ENCODE data around the gene SERF2. TPM values are rescaled to one million over a fixed set of nuclear protein-coding genes. Genes with fewer than 3 reads are reported as not detected.
A peak's percentile ranks its signal among the peaks of the same experiment; 100 is the strongest.

Gene SERF2
- total and polyA plus RNA-seq, 10 of the 15 experiments (the other 5 are each of a cell fraction or from before 2014, with no cell fraction given) = 464 to 4,159 (median 1,014) TPM

DNA sequence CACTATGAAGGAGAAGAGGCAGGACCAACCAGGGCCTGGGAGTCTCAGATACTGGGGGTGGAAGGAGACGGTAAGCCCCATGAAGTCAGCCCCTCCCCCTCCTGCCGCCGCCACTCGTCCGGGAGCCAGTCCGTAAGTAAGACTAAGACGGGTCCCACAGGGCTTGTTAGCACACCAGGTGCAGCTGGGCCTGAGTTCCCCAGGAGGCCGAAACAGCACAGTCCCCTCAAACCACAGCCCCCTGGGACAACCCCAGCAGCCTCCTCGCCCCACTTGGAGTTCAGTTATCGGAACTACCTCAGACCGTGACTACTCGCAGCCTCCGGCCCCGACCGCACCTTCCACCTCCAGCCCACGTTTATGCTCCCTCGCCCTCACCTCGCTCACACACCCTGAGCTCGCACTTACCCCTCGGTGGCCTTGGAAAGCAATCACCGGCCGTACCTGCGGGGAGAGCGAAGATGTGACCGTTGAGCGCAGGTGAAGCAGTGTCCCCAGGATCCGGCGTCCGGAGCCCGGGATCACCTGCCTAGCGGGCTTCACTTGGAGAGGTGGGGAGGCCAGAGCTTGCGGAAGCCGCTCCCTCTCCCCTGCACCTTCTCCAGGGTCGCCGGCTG is 15.9 kb upstream of the SERF2 start (continued):
- TF ChIP-seq NR2C2 (IDR thresholded peaks at IDR 0.05; ENCODE audit: borderline replicate concordance, control insufficient read depth, insufficient read length, low read depth) (no peak), CBFB (IDR thresholded peaks at IDR 0.05; ENCODE audit: low read depth) (peak; percentile 92), TBL1XR1 (IDR thresholded peaks at IDR 0.05; ENCODE audit: low read depth, low read length) (peak; percentile 79), HCFC1 (IDR thresholded peaks at IDR 0.05; ENCODE audit: low read length) (no peak; the same call in 1 of the 2 replicates), PAX8 (IDR thresholded peaks at IDR 0.05) (no peak), MYC (IDR thresholded peaks at IDR 0.05; ENCODE audit: insufficient read depth, insufficient read length, insufficient replicate concordance, low read length, severe bottlenecking) (no peak), SRF (IDR thresholded peaks at IDR 0.05; ENCODE audit: low read depth in 2 of 2, low read length in 2 of 2) (no peak), PAX5 (IDR thresholded peaks at IDR 0.05; ENCODE audit: borderline replicate concordance, low read depth, low read length) (peak; percentile 93), IKZF2 (IDR thresholded peaks at IDR 0.05) (peak; percentile 75 to 81), NFXL1 (IDR thresholded peaks at IDR 0.05; ENCODE audit: borderline replicate concordance) (no peak), TCF12 (IDR thresholded peaks at IDR 0.05; ENCODE audit: low read depth, low read length) (peak; percentile 99), RB1 (IDR thresholded peaks at IDR 0.05; ENCODE audit: borderline replicate concordance) (0 out of 2 replicates have a peak, but pooled peaks have one; percentile 31), BMI1 (IDR thresholded peaks at IDR 0.05; ENCODE audit: borderline replicate concordance) (no peak), FOXK2 (IDR thresholded peaks at IDR 0.05) (no peak), RELA (IDR thresholded peaks at IDR 0.05; ENCODE audit: borderline replicate concordance, partially characterized antibody) (no peak), CHD2 (IDR thresholded peaks at IDR 0.05; ENCODE audit: borderline replicate concordance, low read depth, low read length) (peak; percentile 69), IKZF1 (conservative IDR thresholded peaks at IDR 0.05) (peak; percentile 89), POLR2AphosphoS2 (IDR thresholded peaks at IDR 0.05; ENCODE audit: low read depth, low read length) (no peak), TAF1 (IDR thresholded peaks at IDR 0.05; ENCODE audit: borderline replicate concordance, low read depth, low read length) (0 out of 2 replicates have a peak, but pooled peaks have one; percentile 18), TCF7 (IDR thresholded peaks at IDR 0.05; ENCODE audit: borderline replicate concordance) (no peak), POU2F2 (IDR thresholded peaks at IDR 0.05; ENCODE audit: borderline replicate concordance, low read depth, low read length) (peak; percentile 38; the same call in 1 of the 3 replicates), POLR2AphosphoS5 (IDR thresholded peaks at IDR 0.05; ENCODE audit: low read length) (no peak; the same call in 1 of the 2 replicates), ATF7 (IDR thresholded peaks at IDR 0.05; ENCODE audit: low read depth) (no peak; the same call in none of the 2 replicates)
- TF ChIP-seq, protein P1, sequence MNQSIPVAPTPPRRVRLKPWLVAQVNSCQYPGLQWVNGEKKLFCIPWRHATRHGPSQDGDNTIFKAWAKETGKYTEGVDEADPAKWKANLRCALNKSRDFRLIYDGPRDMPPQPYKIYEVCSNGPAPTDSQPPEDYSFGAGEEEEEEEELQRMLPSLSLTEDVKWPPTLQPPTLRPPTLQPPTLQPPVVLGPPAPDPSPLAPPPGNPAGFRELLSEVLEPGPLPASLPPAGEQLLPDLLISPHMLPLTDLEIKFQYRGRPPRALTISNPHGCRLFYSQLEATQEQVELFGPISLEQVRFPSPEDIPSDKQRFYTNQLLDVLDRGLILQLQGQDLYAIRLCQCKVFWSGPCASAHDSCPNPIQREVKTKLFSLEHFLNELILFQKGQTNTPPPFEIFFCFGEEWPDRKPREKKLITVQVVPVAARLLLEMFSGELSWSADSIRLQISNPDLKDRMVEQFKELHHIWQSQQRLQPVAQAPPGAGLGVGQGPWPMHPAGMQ (IDR thresholded peaks at IDR 0.05; ENCODE audit: borderline replicate concordance) = no peak
- TF ChIP-seq, protein P2, sequence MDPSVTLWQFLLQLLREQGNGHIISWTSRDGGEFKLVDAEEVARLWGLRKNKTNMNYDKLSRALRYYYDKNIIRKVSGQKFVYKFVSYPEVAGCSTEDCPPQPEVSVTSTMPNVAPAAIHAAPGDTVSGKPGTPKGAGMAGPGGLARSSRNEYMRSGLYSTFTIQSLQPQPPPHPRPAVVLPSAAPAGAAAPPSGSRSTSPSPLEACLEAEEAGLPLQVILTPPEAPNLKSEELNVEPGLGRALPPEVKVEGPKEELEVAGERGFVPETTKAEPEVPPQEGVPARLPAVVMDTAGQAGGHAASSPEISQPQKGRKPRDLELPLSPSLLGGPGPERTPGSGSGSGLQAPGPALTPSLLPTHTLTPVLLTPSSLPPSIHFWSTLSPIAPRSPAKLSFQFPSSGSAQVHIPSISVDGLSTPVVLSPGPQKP (IDR thresholded peaks at IDR 0.05; ENCODE audit: low read depth, low read length) = no peak
- TF ChIP-seq, protein P3, sequence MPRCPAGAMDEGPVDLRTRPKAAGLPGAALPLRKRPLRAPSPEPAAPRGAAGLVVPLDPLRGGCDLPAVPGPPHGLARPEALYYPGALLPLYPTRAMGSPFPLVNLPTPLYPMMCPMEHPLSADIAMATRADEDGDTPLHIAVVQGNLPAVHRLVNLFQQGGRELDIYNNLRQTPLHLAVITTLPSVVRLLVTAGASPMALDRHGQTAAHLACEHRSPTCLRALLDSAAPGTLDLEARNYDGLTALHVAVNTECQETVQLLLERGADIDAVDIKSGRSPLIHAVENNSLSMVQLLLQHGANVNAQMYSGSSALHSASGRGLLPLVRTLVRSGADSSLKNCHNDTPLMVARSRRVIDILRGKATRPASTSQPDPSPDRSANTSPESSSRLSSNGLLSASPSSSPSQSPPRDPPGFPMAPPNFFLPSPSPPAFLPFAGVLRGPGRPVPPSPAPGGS (IDR thresholded peaks at IDR 0.05; ENCODE audit: borderline replicate concordance, insufficient read depth, low read depth, low read length, poor library complexity, severe bottlenecking) = peak; percentile 70
- TF ChIP-seq, protein P4, sequence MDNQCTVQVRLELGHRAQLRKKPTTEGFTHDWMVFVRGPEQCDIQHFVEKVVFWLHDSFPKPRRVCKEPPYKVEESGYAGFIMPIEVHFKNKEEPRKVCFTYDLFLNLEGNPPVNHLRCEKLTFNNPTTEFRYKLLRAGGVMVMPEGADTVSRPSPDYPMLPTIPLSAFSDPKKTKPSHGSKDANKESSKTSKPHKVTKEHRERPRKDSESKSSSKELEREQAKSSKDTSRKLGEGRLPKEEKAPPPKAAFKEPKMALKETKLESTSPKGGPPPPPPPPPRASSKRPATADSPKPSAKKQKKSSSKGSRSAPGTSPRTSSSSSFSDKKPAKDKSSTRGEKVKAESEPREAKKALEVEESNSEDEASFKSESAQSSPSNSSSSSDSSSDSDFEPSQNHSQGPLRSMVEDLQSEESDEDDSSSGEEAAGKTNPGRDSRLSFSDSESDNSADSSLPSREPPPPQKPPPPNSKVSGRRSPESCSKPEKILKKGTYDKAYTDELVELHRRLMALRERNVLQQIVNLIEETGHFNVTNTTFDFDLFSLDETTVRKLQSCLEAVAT (IDR thresholded peaks at IDR 0.05) = peak; percentile 84; the same call in 1 of the 2 replicates
